ENCODE data around the gene GRPEL2.
A peak's percentile ranks its signal among the peaks of the same experiment; 100 is the strongest.

DNA sequence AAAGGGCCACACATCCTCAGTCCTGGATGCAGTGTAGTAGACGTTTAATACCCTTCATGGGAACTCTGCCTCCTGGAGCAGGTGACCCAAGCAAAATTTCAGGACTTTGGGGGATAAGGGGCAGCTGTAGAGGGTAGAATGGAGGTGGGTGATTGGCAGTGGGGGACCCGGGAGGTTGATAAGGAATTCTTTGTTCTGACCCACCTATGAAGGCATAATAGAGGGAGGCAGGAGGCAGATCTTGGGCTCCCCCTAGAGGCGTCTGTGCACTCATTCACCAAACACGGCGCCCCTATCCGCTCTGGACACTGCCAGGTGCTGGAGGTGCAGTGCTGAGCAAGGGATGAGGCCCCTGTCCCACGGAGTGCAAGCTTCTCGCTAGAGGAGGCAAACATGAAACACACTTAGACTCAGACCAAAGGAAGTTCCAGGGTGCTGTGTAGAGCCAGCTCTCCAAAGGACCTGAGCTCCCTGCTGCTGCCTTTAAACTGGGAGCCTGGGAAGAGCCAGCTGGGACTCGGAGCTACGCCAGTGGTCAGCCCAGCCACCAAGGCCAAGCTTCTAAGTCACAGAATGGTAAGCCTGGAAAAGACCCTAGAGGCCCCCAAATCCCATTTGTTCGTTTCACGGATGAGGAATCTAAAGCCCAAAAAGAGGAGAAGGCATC lies 26.1 kb downstream of the GRPEL2 start:
- TF ChIP-seq POLR2A (IDR thresholded peaks at IDR 0.05) (no peak), CTCF (IDR thresholded peaks at IDR 0.05) (peak; percentile 37 to 69 (median 48))
